GM10266 (cell line): ENCODE measurements around the gene NUDT19.

Source experiments
- DNase-seq: peaks from one replicate; pipeline ENCODE4 v3.0.0; 2012; ENCODE audit errors: extremely low spot score
- CTCF ChIP-seq: IDR thresholded peaks from 2 replicates; pipeline ENCODE4 v1.5.1; 2012; ENCODE audit warnings: mild to moderate bottlenecking, low read depth; ENCODE audit not compliant: control insufficient read depth, insufficient read depth; ENCODE audit errors: missing control alignments

NUDT19 gene

GRCh38 chr19:32748497-32748896 lies 56.9 kb downstream of the NUDT19 start:
- DNase-seq: peak; percentile 27
- peak; percentile 36 for TF ChIP-seq CTCF

- no peak for TF ChIP-seq CTCF
- DNase-seq: no peak
Observed at GRCh38 chr19:32748948-32749347, 57.3 kb downstream of the NUDT19 start.

GRCh38 chr19:32749361-32749760 lies 57.7 kb downstream of the NUDT19 start:
- DNase-seq: no peak
- no peak for TF ChIP-seq CTCF

- DNase-seq: no peak
- no peak for TF ChIP-seq CTCF
Observed at GRCh38 chr19:32750441-32751055, 58.9 kb downstream of the NUDT19 start.

GRCh38 chr19:32751066-32751465 lies 59.4 kb downstream of the NUDT19 start:
- no peak for DNase-seq
- TF ChIP-seq CTCF: no peak

GRCh38 chr19:32757189-32757588 lies 65.6 kb downstream of the NUDT19 start:
- no peak for DNase-seq

More at GRCh38 chr19:32757189-32757588, 65.6 kb downstream of the NUDT19 start:
- no peak for TF ChIP-seq CTCF
